PC-9 (cell line): Measurements from ENCODE around the gene PNPLA3. TPM values are rescaled to one million over a fixed set of nuclear protein-coding genes. Genes with fewer than 3 reads are reported as not detected.

Experiments
- BruUV-seq: library from RNA; stranded (reverse); fragments of 400-500 nt; replicated peaks from 2 replicates; lab custom pipeline; 2021; lab: Mats Ljungman, UMichigan
- CTCF ChIA-PET: fragments of 300-600 bp; sonication (Branson Sonifier 250); formaldehyde crosslinking; loops from one replicate; lab custom pipeline; 2022; ENCODE audit warnings: antibody characterized with exemption; lab: Charles Lee
- POLR2A ChIA-PET: fragments of 300-600 bp; sonication (Branson Sonifier 250); formaldehyde crosslinking; loops from one replicate; lab custom pipeline; 2022; ENCODE audit warnings: antibody characterized with exemption; ENCODE audit not compliant: unreplicated experiment; lab: Charles Lee
- DNase-seq, 2 experiments: peaks; one replicate each; pipeline versions ENCODE4 v3.0.0 to v3.0.0-alpha.2; 2015 to 2022; ENCODE audit warnings: mixed read lengths in 1 of 2
- H2AFZ ChIP-seq: fragments of 200-600 bp; sonication (generic); 2 replicates; pipeline ENCODE4 v1.8.1; 2017; ENCODE audit warnings: antibody characterized with exemption
- H3F3A ChIP-seq: fragments of 200-600 bp; sonication (generic); 2 replicates; pipeline ENCODE4 v1.8.1; 2017; ENCODE audit warnings: antibody characterized with exemption, mild to moderate bottlenecking, low read depth; ENCODE audit not compliant: insufficient read depth
- H3K27ac ChIP-seq: fragments of 200-600 bp; sonication (generic); 2 replicates; pipeline ENCODE4 v1.6.1; 2016; ENCODE audit warnings: mixed run types
- H3K27me3 ChIP-seq: fragments of 200-600 bp; sonication (generic); 2 replicates; pipeline ENCODE4 v1.6.1; 2016; ENCODE audit warnings: low read depth, mixed run types; ENCODE audit not compliant: insufficient read depth
- H3K36me3 ChIP-seq: fragments of 200-600 bp; sonication (generic); 2 replicates; pipeline ENCODE4 v1.6.1; 2016; ENCODE audit warnings: low read depth, mixed run types
- H3K4me1 ChIP-seq: fragments of 200-600 bp; sonication (generic); replicated peaks from 2 replicates; pipeline ENCODE4 v1.6.1; 2016; ENCODE audit warnings: mixed run types; ENCODE audit not compliant: insufficient read depth
- H3K4me2 ChIP-seq: fragments of 200-600 bp; sonication (generic); 2 replicates; pipeline ENCODE4 v1.6.1; 2017; ENCODE audit warnings: mixed run types
- H3K4me3 ChIP-seq: fragments of 200-600 bp; sonication (generic); 2 replicates; pipeline ENCODE4 v1.6.1; 2016; ENCODE audit warnings: mixed run types
- H3K79me2 ChIP-seq: fragments of 200-600 bp; sonication (generic); 2 replicates; pipeline ENCODE4 v1.6.1; 2017; ENCODE audit warnings: low read depth, mixed run types
- H3K9me2 ChIP-seq: fragments of 200-600 bp; sonication (generic); 2 replicates; pipeline ENCODE4 v1.8.1; 2017; ENCODE audit warnings: mild to moderate bottlenecking; ENCODE audit not compliant: insufficient read depth
- H3K9me3 ChIP-seq: fragments of 200-600 bp; sonication (generic); 2 replicates; pipeline ENCODE4 v1.8.1; 2016; ENCODE audit warnings: low read depth; ENCODE audit not compliant: insufficient read depth
- H4K20me1 ChIP-seq: fragments of 200-600 bp; sonication (generic); 2 replicates; pipeline ENCODE4 v1.8.1; 2017; ENCODE audit not compliant: insufficient read depth
- CTCF ChIP-seq: fragments of 200-600 bp; sonication (generic); conservative IDR thresholded peaks from 2 replicates; pipeline ENCODE4 v1.6.1; 2017; ENCODE audit warnings: mixed run types, antibody characterized with exemption, mild to moderate bottlenecking, moderate library complexity
- EZH2 ChIP-seq: fragments of 200-600 bp; sonication (generic); IDR thresholded peaks from 2 replicates; pipeline ENCODE4 v1.8.0; 2017; ENCODE audit warnings: antibody characterized with exemption, low read depth
- intact Hi-C: fragments of 100-400 bp; cut with micrococcal nuclease; formaldehyde crosslinking; loops from one replicate; pipeline ENCODE4 v1.10.0; 2022; ENCODE audit not compliant: unreplicated experiment
- total RNA-seq: library from RNA; stranded (reverse); gene quantifications from 2 replicates; pipeline ENCODE4 v1.2.3, GENCODE V29; 2021

The PNPLA3 gene
- total RNA-seq, 1 experiment from 2014 or later = 26.8 TPM

- H3K4me1 ChIP-seq = peaks cover 14% of the 10 kb centered on the region
- H3K27me3 ChIP-seq = no peaks in the 10 kb centered on the region
- POLR2A ChIA-PET = no interaction called here
- no peak overlapping the region for H3K4me3 ChIP-seq
- peaks cover 15% of the 10 kb centered on the region; the same call in 1 of the 2 replicates for H3F3A ChIP-seq
- H3K9me2 ChIP-seq = no peaks in the 10 kb centered on the region
- no peaks in the 10 kb centered on the region for H3K36me3 ChIP-seq
- no peak overlapping the region for H2AFZ ChIP-seq
- DNase-seq = no peak
- TF ChIP-seq EZH2 (no peak), CTCF (no peak)
- no TSS peak for BruUV-seq
- H3K27ac ChIP-seq = no peak overlapping the region
- CTCF ChIA-PET = no interaction called here
- no peaks in the 10 kb centered on the region; the same call in 1 of the 2 replicates for H4K20me1 ChIP-seq
- intact Hi-C loops = no loop called here
- H3K9me3 ChIP-seq = no peaks in the 10 kb centered on the region
- H3K79me2 ChIP-seq = peaks cover 7% of the 10 kb centered on the region; the same call in 1 of the 2 replicates
- H3K4me2 ChIP-seq = no peak overlapping the region
Measured at GRCh38 chr22:43928468-43928867, 4.9 kb downstream of the PNPLA3 start.

GRCh38 chr22:43928908-43929307, 5.3 kb downstream of the PNPLA3 start:
- TF ChIP-seq CTCF (no peak), EZH2 (no peak)
- Histone ChIP-seq H4K20me1 (no peaks in the 10 kb centered on the region; the same call in 1 of the 2 replicates), H3K79me2 (peaks cover 7% of the 10 kb centered on the region; the same call in 1 of the 2 replicates), H3K9me3 (no peaks in the 10 kb centered on the region), H3K4me2 (no peak overlapping the region), H3K27ac (no peak overlapping the region), H3K4me3 (no peak overlapping the region), H3K4me1 (peaks cover 14% of the 10 kb centered on the region), H2AFZ (no peak overlapping the region), H3K36me3 (no peaks in the 10 kb centered on the region), H3F3A (peaks cover 15% of the 10 kb centered on the region; the same call in 1 of the 2 replicates), H3K9me2 (no peaks in the 10 kb centered on the region), H3K27me3 (no peaks in the 10 kb centered on the region)
- no peak for DNase-seq
- intact Hi-C loops = no loop called here
- no TSS peak for BruUV-seq
- POLR2A ChIA-PET = no interaction called here
- CTCF ChIA-PET = no interaction called here

- intact Hi-C loops = no loop called here
- TF ChIP-seq CTCF (no peak), EZH2 (no peak)
- H3K4me3 ChIP-seq = no peak overlapping the region
- CTCF ChIA-PET = no interaction called here
- no peaks in the 10 kb centered on the region for H3K4me1 ChIP-seq
- no peak overlapping the region for H3K27ac ChIP-seq
- H3K9me3 ChIP-seq = no peaks in the 10 kb centered on the region
- POLR2A ChIA-PET = no interaction called here
- no peak for DNase-seq
- H3K36me3 ChIP-seq = no peaks in the 10 kb centered on the region
- no peak overlapping the region for H2AFZ ChIP-seq
- H3K27me3 ChIP-seq = no peaks in the 10 kb centered on the region
- H3F3A ChIP-seq = no peaks in the 10 kb centered on the region; the same call in 1 of the 2 replicates
- BruUV-seq = no TSS peak
- H4K20me1 ChIP-seq = no peaks in the 10 kb centered on the region; the same call in 1 of the 2 replicates
- no peak overlapping the region for H3K4me2 ChIP-seq
- H3K79me2 ChIP-seq = no peaks in the 10 kb centered on the region
- no peaks in the 10 kb centered on the region for H3K9me2 ChIP-seq
Measured at GRCh38 chr22:43931771-43932170, 8.2 kb downstream of the PNPLA3 start.
